B cell (primary cell): ENCODE measurements around the gene FOXJ1. TPM values are rescaled to one million over a fixed set of nuclear protein-coding genes. Genes with fewer than 3 reads are reported as not detected.
A peak's percentile ranks its signal among the peaks of the same experiment; 100 is the strongest.

Experiments used
- ATAC-seq: fragments of 200-7000 bp; cut with Tn5 transposase; one replicate; pipeline ENCODE4 v1.10.0; 2021; ENCODE audit warnings: low read depth, mild to moderate bottlenecking, moderate number of reproducible peaks, moderate library complexity
- CTCF ChIA-PET: fragments of 350-600 bp; sonication (Branson Sonifier 250); formaldehyde crosslinking; loops from one replicate; lab custom pipeline; 2021; ENCODE audit warnings: antibody characterized with exemption, inconsistent platforms; lab: Charles Lee
- POLR2A ChIA-PET: fragments of 350-600 bp; sonication (Branson Sonifier 250); formaldehyde crosslinking; loops from one replicate; lab custom pipeline; 2021; ENCODE audit warnings: antibody characterized with exemption; lab: Charles Lee
- DNase-seq: peaks from one replicate; pipeline ENCODE4 v3.0.0; 2013
- H2AFZ ChIP-seq: 2 replicates; pipeline ENCODE4 v1.6.1; 2012; ENCODE audit warnings: mild to moderate bottlenecking, low read depth, low read length; ENCODE audit not compliant: insufficient read depth, poor library complexity, severe bottlenecking
- H3K27ac ChIP-seq, 2 donors: 1 replicate in 1 of 2; 2 replicates in 1 of 2; pipeline ENCODE4 v1.5.1; 2012 to 2013; ENCODE audit warnings: low read length in 2 of 2, mild to moderate bottlenecking in 2 of 2, moderate library complexity in 1 of 2
- H3K27me3 ChIP-seq, 4 experiments: fragments of 200-600 bp in 1 of 4; sonication (generic) in 1 of 4; replicated peaks in 1 of 4; 1 replicate in 2 of 4; 2 replicates in 2 of 4; pipeline versions ENCODE4 v1.6.1 to v1.7.0; 2013 to 2016; ENCODE audit warnings: low read length in 3 of 4, mild to moderate bottlenecking in 2 of 4, mixed read lengths in 1 of 4, moderate library complexity in 1 of 4; ENCODE audit not compliant: insufficient read depth in 4 of 4, control insufficient read depth in 3 of 4; ENCODE audit errors: control extremely low read depth in 1 of 4
- H3K36me3 ChIP-seq, 2 experiments: replicated peaks in 1 of 2; 1 replicate in 1 of 2; 2 replicates in 1 of 2; pipeline versions ENCODE4 v1.6.1 to v1.7.1; 2013; ENCODE audit warnings: low read length in 1 of 2; ENCODE audit not compliant: insufficient read depth in 2 of 2, control insufficient read depth in 1 of 2; ENCODE audit errors: control extremely low read depth in 1 of 2, extremely low read depth in 1 of 2
- H3K4me1 ChIP-seq, 2 donors: fragments of 200-600 bp in 1 of 2; sonication (generic) in 1 of 2; 1 replicate in 1 of 2; 2 replicates in 1 of 2; pipeline versions ENCODE4 v1.5.1 to v1.6.1; 2013 to 2017; ENCODE audit warnings: low read length in 2 of 2; ENCODE audit not compliant: control insufficient read depth in 2 of 2, insufficient read depth in 2 of 2
- H3K4me2 ChIP-seq: replicated peaks from 2 replicates; pipeline ENCODE3; 2012; ENCODE audit warnings: mild to moderate bottlenecking, low read depth, low read length; ENCODE audit not compliant: poor library complexity, severe bottlenecking
- H3K4me3 ChIP-seq, 5 experiments: fragments of 200-600 bp in 1 of 5; sonication (generic) in 1 of 5; 1 replicate in 3 of 5; 2 replicates in 2 of 5; pipeline versions ENCODE4 v1.5.1 to v1.7.0; 2011 to 2016; ENCODE audit warnings: low read length in 4 of 5, mild to moderate bottlenecking in 4 of 5, low read depth in 2 of 5, control low read depth in 1 of 5, moderate library complexity in 1 of 5; ENCODE audit not compliant: insufficient read depth in 1 of 5; ENCODE audit errors: control extremely low read depth in 1 of 5, extremely low read depth in 1 of 5
- H3K79me2 ChIP-seq: fragments of 200-600 bp; sonication (generic); one replicate; pipeline ENCODE4 v1.6.0; 2016; ENCODE audit warnings: low read length; ENCODE audit not compliant: control insufficient read depth, insufficient read depth
- H3K9ac ChIP-seq: fragments of 200-600 bp; sonication (generic); 2 replicates; pipeline ENCODE4 v1.6.1; 2017; ENCODE audit warnings: mild to moderate bottlenecking, low read length, moderate library complexity
- H3K9me3 ChIP-seq, 3 donors: one replicate each; pipeline versions ENCODE4 v1.6.1 to v1.7.1; 2013; ENCODE audit warnings: low read length in 2 of 3; ENCODE audit not compliant: control insufficient read depth in 2 of 3, insufficient read depth in 1 of 3; ENCODE audit errors: control extremely low read depth in 1 of 3
- H4K20me1 ChIP-seq: 2 replicates; pipeline ENCODE4 v1.6.0; 2012; ENCODE audit warnings: mild to moderate bottlenecking, low read length; ENCODE audit not compliant: insufficient read depth, control insufficient read depth, poor library complexity, severe bottlenecking
- H3K27ac Mint-ChIP-seq: one replicate; pipeline ENCODE4 v1.8.0; 2021; ENCODE audit warnings: mixed read lengths
- H3K27me3 Mint-ChIP-seq: one replicate; pipeline ENCODE4 v1.8.0; 2021; ENCODE audit warnings: mixed read lengths
- H3K4me1 Mint-ChIP-seq: one replicate; pipeline ENCODE4 v1.8.0; 2021; ENCODE audit warnings: mixed read lengths
- H3K4me3 Mint-ChIP-seq: one replicate; pipeline ENCODE4 v1.8.0; 2021; ENCODE audit warnings: mixed read lengths
- H3K9me3 Mint-ChIP-seq: one replicate; pipeline ENCODE4 v1.8.0; 2022; ENCODE audit warnings: mixed read lengths; ENCODE audit not compliant: insufficient read depth
- CTCF ChIP-seq: fragments of 200-600 bp; IDR thresholded peaks from one replicate; pipeline ENCODE4 v1.8.0; 2022; ENCODE audit warnings: antibody characterized with exemption, mild to moderate bottlenecking
- EZH2 ChIP-seq: IDR thresholded peaks from 2 replicates; pipeline ENCODE4 v1.6.1; 2012; ENCODE audit warnings: borderline replicate concordance, low read depth, mild to moderate bottlenecking, moderate library complexity, low read length; ENCODE audit not compliant: insufficient read depth, poor library complexity, severe bottlenecking
- WGBS: methylation state at CpG from one replicate; pipeline ENCODE4 v1.1.5; 2013; ENCODE audit warnings: missing lambda C conversion rate; ENCODE audit not compliant: insufficient coverage; 5-methylcytosine and 5-hydroxymethylcytosine counted together
- intact Hi-C: fragments of 100-400 bp; cut with micrococcal nuclease; formaldehyde crosslinking; loops from one replicate; pipeline ENCODE4 v1.10.0; 2022
- polyA plus RNA-seq: library from polyadenylated mRNA; depleted of rRNA; stranded (reverse); fragments of >200 nt; gene quantifications from 2 replicates; pipeline ENCODE4 v1.2.3, GENCODE V29; 2012
- total RNA-seq, 2 donors: library from RNA; stranded (reverse); fragments of 120-200 nt in 1 of 2; gene quantifications; 1 replicate in 1 of 2; 2 replicates in 1 of 2; pipeline versions ENCODE4 v1.2.3 to v1.2.4, GENCODE V29; 2013 to 2022

FOXJ1 gene
- total and polyA plus RNA-seq, 2 donors (not counting 1 experiment from before 2014, with no cell fraction given), result 0.20 to 1.0 TPM

GRCh38 chr17:76124582-76125390, 16.3 kb downstream of the FOXJ1 start:
- WGBS, result 92% methylated on average over 18 of the region's 22 CpGs
- Histone ChIP-seq H3K36me3 (no peaks in the 10 kb centered on the region), H3K27ac (no peak overlapping the region), H3K27me3 (no peaks in the 10 kb centered on the region), H3K79me2 (no peaks in the 10 kb centered on the region), H3K4me2 (no peak overlapping the region), H3K9me3 (no peaks in the 10 kb centered on the region), H3K9ac (no peak overlapping the region), H4K20me1 (no peaks in the 10 kb centered on the region), H3K4me3 (no peak overlapping the region), H3K4me1 (peaks cover 18 to 21% of the 10 kb centered on the region in 2 donors), H2AFZ (no peak overlapping the region)
- Mint-ChIP-seq H3K27me3 (peaks cover 2% of the 10 kb centered on the region), H3K4me3 (no peak overlapping the region), H3K4me1 (peaks cover 16% of the 10 kb centered on the region), H3K9me3 (no peaks in the 10 kb centered on the region), H3K27ac (no peak overlapping the region)
- CTCF ChIA-PET, result interaction anchor here (1.0 to 16.8 kb wide), 6 partner anchors 51 to 150 kb away, joined by 3 to 435 read pairs (median 3); no protein-coding TSS in a partner anchor
- peak; percentile 19 for TF ChIP-seq CTCF
- no peak for TF ChIP-seq EZH2
- DNase-seq, result peak; percentile 20
- intact Hi-C loops, result no loop called here
- ATAC-seq, result no peak
- POLR2A ChIA-PET, result no interaction called here
